ENCODE measurements around the gene NBPF11. TPM values are rescaled to one million over a fixed set of nuclear protein-coding genes. Genes with fewer than 3 reads are reported as not detected.

NBPF11 gene
- total RNA-seq, 2 donors from 2014 or later, result 10.0 to 14.1 TPM

Other genes with a start within 250 kb of the NBPF11 start
- not detected for gene GJA8, start 249.5 kb downstream of the NBPF11 start, total RNA-seq
- 10 to 100 TPM; 17.2 to 33.5 TPM for gene GPR89B, start 223.9 kb downstream of the NBPF11 start, total RNA-seq

Data from natural killer cell treated with Interleukin-12 subunit alpha and Interleukin-12 subunit beta and Interleukin-15 and Interleukin-18, amount 100 ng/mL, for 72 hours (primary cell).